ENCODE measurements around the gene MICU1. TPM values are rescaled to one million over a fixed set of nuclear protein-coding genes. Genes with fewer than 3 reads are reported as not detected.

MICU1 gene
- total and polyA plus RNA-seq, 10 of the 15 experiments (the other 5 are each of a cell fraction or from before 2014, with no cell fraction given): 18.2 to 36.4 (median 22.2) TPM

- DNase-seq (ENCODE audit: low read depth, low spot score) (no peak), ATAC-seq (no peak), FAIRE-seq (no peak)
- Histone ChIP-seq H3K27me3 (replicated peaks in 1 of 2; ENCODE audit: control insufficient read depth in 2 of 2, insufficient read depth in 2 of 2, low read length in 1 of 2) (no peaks in the 10 kb centered on the region), H3K4me3 (no peak overlapping the region), H3K4me1 (ENCODE audit: control insufficient read depth, insufficient read depth, low read length) (no peaks in the 10 kb centered on the region), H3K27ac (ENCODE audit: control insufficient read depth, insufficient read depth) (no peak overlapping the region), H3K4me2 (ENCODE audit: control insufficient read depth, insufficient read depth) (no peak overlapping the region), H3K9me3 (replicated peaks; ENCODE audit: control insufficient read depth, insufficient read depth, low read length) (no peaks in the 10 kb centered on the region; the same call in 2 of the 3 replicates), H3K79me2 (ENCODE audit: control insufficient read depth, insufficient read depth, low read length) (no peaks in the 10 kb centered on the region), H4K20me1 (ENCODE audit: control insufficient read depth, insufficient read depth) (no peaks in the 10 kb centered on the region), H3K36me3 (ENCODE audit: control insufficient read depth in 2 of 2, insufficient read depth in 2 of 2, low read length in 1 of 2) (no peaks in the 10 kb centered on the region), H2AFZ (ENCODE audit: control insufficient read depth, low read depth, low read length) (no peak overlapping the region), H3K9ac (ENCODE audit: control insufficient read depth, insufficient read depth, low read length) (no peak overlapping the region)
- ChIA-PET RAD21 (ENCODE audit: unreplicated experiment) (no interaction called here), CTCF (interaction anchor here (0.7 kb wide), 1 partner anchor 56 kb away, joined by 3 read pairs; no protein-coding TSS in a partner anchor), POLR2A (no interaction called here), SMC1A (ENCODE audit: uncharacterized antibody, unreplicated experiment) (no interaction called here)
- TF ChIP-seq TCF3 (IDR thresholded peaks at IDR 0.05; ENCODE audit: borderline replicate concordance, insufficient read depth, low read depth, low read length) (no peak), CEBPZ (IDR thresholded peaks at IDR 0.05; ENCODE audit: low read depth, low read length) (no peak), NR2C2 (IDR thresholded peaks at IDR 0.05; ENCODE audit: borderline replicate concordance, control insufficient read depth, insufficient read length, low read depth) (no peak)
- in situ Hi-C loops (cut with MboI) (no loop called here), intact Hi-C loops (cut with micrococcal nuclease; ENCODE audit: unreplicated experiment) (no loop called here)
- 0% methylated on average over 1 of the region's 1 CpG for WGBS (ENCODE audit: insufficient coverage, insufficient replicate concordance, low lambda C conversion rate, missing lambda C conversion rate)
- BruUV-seq (replicated peaks): no TSS peak
Measured at GRCh38 chr10:72417971-72418370, 207.9 kb downstream of the MICU1 start.

- Histone ChIP-seq H3K79me2 (ENCODE audit: control insufficient read depth, insufficient read depth, low read length) (no peaks in the 10 kb centered on the region), H3K27me3 (replicated peaks in 1 of 2; ENCODE audit: control insufficient read depth in 2 of 2, insufficient read depth in 2 of 2, low read length in 1 of 2) (no peaks in the 10 kb centered on the region), H2AFZ (ENCODE audit: control insufficient read depth, low read depth, low read length) (no peak overlapping the region), H3K9me3 (replicated peaks; ENCODE audit: control insufficient read depth, insufficient read depth, low read length) (no peaks in the 10 kb centered on the region), H4K20me1 (ENCODE audit: control insufficient read depth, insufficient read depth) (no peaks in the 10 kb centered on the region), H3K9ac (ENCODE audit: control insufficient read depth, insufficient read depth, low read length) (no peak overlapping the region), H3K27ac (ENCODE audit: control insufficient read depth, insufficient read depth) (no peak overlapping the region), H3K36me3 (ENCODE audit: control insufficient read depth in 2 of 2, insufficient read depth in 2 of 2, low read length in 1 of 2) (no peaks in the 10 kb centered on the region), H3K4me2 (ENCODE audit: control insufficient read depth, insufficient read depth) (no peak overlapping the region), H3K4me3 (no peak overlapping the region), H3K4me1 (ENCODE audit: control insufficient read depth, insufficient read depth, low read length) (no peaks in the 10 kb centered on the region)
- FAIRE-seq (no peak), ATAC-seq (no peak), DNase-seq (ENCODE audit: low read depth, low spot score) (no peak)
- in situ Hi-C loops (cut with MboI): no loop called here
- ChIA-PET CTCF (interaction anchor here (0.8 to 1.5 kb wide), 3 partner anchors 10 to 459 kb away, joined by 3 to 4 read pairs (median 3); no protein-coding TSS in a partner anchor), RAD21 (ENCODE audit: unreplicated experiment) (no interaction called here), SMC1A (ENCODE audit: uncharacterized antibody, unreplicated experiment) (interaction anchor here (0.6 to 1.6 kb wide), 3 partner anchors 32 to 72 kb away, joined by 3 to 5 read pairs (median 3); no protein-coding TSS in a partner anchor), POLR2A (interaction anchor here (0.7 kb wide), 1 partner anchor 10 kb away, joined by 3 read pairs; no protein-coding TSS in a partner anchor)
- 74% methylated on average over 4 of the region's 4 CpGs for WGBS (ENCODE audit: insufficient coverage, insufficient replicate concordance, low lambda C conversion rate, missing lambda C conversion rate)
- no TSS peak for BruUV-seq (replicated peaks)
- intact Hi-C loops (cut with micrococcal nuclease; ENCODE audit: unreplicated experiment): no loop called here
- no peak for TF ChIP-seq CTCF (IDR thresholded peaks at IDR 0.05 in 2 of 3, conservative IDR thresholded peaks at IDR 0.05 in 1 of 3; ENCODE audit: control insufficient read depth in 2 of 3, extremely low read depth in 1 of 3, insufficient read depth in 1 of 3, low read depth in 3 of 3, low read length in 3 of 3)
- TF ChIP-seq HSF1 (IDR thresholded peaks at IDR 0.05; ENCODE audit: low read depth, low read length): no peak
- TF ChIP-seq JUND (IDR thresholded peaks at IDR 0.05; ENCODE audit: low read depth, low read length): no peak
- no peak for TF ChIP-seq HDGF (IDR thresholded peaks at IDR 0.05)
- no peak for TF ChIP-seq SIN3A (IDR thresholded peaks at IDR 0.05; ENCODE audit: low read depth, low read length)
- no peak for TF ChIP-seq NR2F1 (conservative IDR thresholded peaks at IDR 0.05)
Measured at GRCh38 chr10:72416661-72417060, 209.2 kb downstream of the MICU1 start.

Data from GM12878 (cell line).